T follicular helper cell (primary cell): ENCODE measurements around the gene UPK3A.
"Not testable (repeated sequence)": the region's sequence is repeated elsewhere in the genome, so short reads cannot be mapped to it uniquely, and the experiment has no call there.

Experiments
- DNase-seq: peaks from one replicate; pipeline ENCODE4 v3.0.0-alpha.2; 2020; ENCODE audit warnings: low read depth

Gene UPK3A

DNA sequence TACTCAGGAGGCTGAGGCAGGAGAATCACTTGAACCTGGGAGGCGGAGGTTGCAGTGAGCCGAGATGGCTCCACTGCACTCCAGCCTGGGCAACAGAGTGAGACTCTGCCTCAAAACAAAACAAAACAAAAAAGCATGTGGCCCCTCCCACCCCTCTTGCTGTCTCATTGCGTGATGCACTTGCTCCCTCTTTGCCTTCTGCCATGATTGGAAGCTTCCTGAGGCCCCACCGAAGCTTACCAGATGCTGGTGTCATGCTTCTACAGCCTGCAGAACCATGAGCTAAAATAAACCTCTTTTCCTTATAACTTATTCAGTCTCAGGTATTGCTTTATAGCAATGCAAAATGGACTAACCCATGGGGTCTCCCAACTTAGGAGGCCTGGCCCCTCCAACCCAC lies 26.8 kb upstream of the UPK3A start:
- not testable (repeated sequence) for DNase-seq

DNA sequence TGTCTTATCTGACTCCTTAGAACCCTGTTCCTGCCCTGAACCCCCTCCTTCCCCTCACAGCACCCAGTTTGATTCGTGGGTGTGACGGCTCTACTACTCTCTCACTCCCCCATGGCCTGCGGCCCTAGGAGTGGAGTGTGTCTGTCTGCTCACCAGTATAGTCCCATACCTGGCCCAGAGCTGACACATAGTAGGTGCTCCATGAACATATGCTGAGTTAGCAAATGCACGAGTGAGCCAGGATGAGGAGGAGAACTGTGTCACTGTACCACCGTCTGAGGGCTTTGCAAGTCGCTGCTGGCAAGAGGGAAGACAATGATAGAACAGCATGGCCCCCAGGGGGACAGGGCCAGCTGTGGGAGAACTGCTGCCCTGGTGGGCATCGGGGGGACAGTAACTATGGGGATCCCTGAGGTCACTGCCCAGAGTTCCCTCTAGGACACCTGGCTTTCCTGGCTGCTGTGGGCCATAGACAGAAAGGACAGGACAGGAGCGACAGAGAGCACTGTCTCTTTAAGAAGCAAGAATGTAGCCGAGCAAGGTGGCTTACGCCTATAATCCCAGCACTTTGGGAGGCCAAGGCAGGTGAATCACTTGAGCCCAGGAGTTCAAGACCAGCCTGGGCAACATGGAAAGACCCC lies 24.9 kb upstream of the UPK3A start:
- no peak for DNase-seq

- DNase-seq, result not testable (repeated sequence)
Measured at GRCh38 chr22:45260395-45260759, 24.4 kb upstream of the UPK3A start.

- DNase-seq, result no peak
Measured at GRCh38 chr22:45261407-45262088, 23.2 kb upstream of the UPK3A start.

DNA sequence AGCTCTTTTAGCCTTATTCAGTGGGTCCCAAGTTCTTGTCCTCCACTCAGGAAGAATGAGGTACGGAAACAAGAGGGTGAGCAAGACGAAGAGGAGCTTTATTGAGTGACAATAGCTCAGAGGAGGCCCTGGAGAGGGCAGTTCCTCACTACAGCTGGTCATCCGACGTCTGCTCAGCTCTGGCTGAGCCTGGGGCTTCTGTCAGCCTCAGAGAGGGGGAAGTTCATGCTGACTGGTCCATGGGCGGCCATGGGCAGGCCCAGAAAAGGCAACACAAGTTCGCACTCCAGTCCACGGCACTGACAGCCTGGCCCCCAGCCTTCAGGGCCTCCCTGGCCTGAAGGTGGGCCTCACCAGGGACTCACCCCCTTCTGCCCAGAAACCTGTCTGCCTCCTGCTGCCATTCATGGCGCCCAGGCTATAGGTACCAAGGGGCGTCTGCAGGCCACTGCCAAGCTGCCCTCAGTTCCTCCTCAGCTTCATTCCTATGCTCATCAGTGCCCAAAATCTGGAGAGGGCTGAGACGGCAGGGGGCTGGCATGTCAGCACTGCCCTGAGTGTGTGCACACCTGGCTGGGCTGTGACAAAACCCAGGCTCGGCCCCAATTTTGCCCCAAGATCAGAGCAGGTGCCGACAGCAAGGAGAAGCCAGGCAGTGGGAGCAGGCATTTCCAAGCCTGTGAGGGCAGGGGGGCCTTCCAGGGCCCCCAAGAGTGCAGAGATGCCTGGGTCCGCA lies 22.4 kb upstream of the UPK3A start:
- DNase-seq, result no peak

- no peak for DNase-seq
Measured at GRCh38 chr22:45262931-45263462, 21.8 kb upstream of the UPK3A start.

DNA sequence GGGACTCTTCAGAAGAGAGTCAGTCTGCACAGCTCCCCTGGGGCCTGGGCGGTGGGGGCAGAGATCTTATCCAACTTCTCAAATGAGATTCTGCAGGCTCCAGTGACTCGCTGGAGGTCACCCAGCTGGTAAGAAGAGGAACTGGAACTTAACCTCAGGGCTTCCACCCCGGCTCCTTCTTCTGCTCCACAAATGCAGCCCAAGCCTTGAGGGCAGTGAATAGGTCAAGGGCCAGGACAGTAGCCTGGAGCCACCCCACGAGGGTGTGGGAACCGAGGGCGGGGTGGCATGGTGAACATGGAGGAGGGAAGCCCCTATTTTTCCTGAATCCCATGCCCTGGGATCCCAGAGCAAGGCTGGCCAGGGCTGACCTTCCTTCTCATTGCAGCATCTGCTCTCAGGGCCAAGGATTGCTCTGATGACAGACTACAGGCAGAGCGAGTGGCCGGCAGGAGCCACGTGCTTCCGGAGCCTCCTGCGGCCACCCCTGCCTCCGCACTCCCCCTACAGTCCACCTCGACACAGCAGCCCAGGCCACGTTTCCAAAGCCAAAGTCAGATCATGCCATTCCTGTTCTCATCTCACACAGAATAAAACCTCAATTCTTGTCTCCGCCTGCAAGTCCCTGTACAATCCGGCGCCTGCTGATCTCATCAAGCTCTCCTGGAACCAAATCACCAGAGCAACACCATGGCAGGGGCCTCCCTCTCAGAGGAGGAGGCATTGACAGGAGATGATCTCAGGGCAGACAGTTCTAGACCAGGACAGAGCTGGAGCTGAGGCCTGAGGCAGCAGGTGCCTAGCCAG lies 21.1 kb upstream of the UPK3A start:
- no peak for DNase-seq

GRCh38 chr22:45265535-45265934 lies 19.2 kb upstream of the UPK3A start:
- DNase-seq, result no peak

DNA sequence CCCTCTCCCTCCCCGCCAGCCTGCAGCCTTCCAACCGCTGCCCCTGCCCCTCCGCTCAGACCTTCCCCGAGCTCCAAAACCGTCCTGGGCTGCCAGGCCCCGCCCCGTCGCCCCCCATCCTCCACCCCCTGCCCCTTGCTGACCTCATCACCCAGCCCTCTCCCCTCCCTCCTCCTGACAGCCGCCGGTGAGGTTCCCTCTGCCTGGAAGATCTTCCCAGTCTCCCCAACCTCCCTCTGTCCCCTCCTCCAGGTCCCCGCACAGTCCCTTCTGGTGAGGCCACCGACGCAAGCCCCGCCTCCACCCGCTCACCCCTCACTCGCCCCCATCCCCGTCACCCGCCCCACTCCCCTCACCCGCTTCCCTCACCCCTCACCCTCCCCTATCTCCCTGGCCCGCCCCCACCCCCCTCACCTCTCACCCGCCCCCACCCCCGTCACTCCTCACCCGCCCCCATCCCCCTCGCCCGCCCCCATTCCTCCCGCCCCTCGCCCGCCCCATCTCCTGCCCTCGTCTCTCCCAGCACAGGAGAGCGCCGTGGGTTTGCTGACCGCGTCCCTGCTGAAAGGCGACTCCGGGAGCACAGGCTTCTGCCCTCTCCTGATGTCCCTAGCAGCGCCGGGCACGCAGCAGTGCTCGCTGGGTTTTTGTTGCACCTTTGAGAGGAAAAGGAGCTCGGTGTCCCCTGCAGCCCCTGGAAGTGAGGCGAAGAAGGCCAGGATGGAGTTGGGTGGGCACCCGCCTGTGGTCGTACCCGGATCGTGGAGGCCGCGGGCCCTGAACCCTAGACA lies 16.4 kb upstream of the UPK3A start:
- DNase-seq, result peak; percentile 13

GRCh38 chr22:45268958-45269844 lies 15.5 kb upstream of the UPK3A start:
- peak; percentile 86 for DNase-seq

GRCh38 chr22:45270095-45271020 lies 14.4 kb upstream of the UPK3A start:
- no peak for DNase-seq

DNA sequence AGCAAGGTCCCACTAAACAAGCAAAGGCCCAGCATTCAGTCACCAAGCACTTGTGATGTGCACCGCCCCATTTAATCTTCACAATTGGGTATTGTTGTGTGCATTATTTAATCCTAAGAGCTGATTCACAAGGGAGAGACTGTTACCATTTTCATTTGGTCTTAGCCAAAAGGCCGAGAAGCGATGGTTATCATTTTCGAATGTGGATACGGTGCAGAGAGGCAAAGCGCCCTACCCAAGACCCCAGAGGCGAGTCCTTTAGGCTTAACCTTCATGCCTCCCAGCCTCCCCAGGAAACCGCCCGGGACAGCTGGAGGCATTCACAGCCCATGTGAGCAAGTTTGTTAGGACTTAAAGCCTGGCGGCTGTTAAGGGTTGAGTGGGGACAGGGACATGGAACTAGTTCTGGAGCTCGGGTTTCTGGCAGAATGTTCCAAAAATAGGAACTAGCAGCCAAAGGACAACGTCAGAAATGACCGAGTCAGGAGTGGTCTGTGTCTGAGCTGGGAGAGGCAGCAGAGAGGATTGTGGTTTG lies 13.0 kb upstream of the UPK3A start:
- DNase-seq, result no peak

GRCh38 chr22:45272498-45272897 lies 12.3 kb upstream of the UPK3A start:
- no peak for DNase-seq

DNA sequence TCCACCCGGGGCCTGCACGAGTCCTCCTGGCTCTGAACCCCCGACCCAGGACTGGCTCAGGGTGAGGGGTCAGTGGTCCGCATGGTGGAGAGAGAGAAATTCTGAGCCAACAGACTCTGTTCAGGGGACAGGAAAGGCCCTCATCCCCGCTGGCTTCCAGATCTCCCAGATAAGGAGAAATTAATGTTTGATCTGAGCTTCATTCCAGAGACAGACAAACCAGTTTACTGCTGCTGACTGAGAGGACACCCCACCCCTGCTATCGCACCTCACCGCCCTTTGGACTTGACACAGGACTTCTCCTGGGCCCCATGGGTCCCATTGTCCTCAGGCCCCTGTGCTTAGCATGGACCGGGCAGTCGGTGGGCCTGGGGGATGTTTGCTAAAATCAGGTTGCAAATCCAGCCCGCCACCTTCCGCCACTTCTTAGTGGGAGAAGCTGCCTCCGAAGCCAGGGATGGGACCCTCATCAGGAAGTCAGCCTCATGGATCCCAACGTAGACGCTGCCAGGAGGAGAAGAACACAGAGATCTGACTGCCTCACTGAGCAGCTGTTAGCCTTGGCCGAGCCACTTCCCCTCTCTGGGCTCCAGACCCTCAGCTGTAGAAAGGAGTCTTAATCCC lies 11.2 kb upstream of the UPK3A start:
- DNase-seq, result no peak

GRCh38 chr22:45276507-45277105 lies 8.1 kb upstream of the UPK3A start:
- no peak for DNase-seq

- DNase-seq, result not testable (repeated sequence)
Measured at GRCh38 chr22:45277720-45278119, 7.0 kb upstream of the UPK3A start.

DNA sequence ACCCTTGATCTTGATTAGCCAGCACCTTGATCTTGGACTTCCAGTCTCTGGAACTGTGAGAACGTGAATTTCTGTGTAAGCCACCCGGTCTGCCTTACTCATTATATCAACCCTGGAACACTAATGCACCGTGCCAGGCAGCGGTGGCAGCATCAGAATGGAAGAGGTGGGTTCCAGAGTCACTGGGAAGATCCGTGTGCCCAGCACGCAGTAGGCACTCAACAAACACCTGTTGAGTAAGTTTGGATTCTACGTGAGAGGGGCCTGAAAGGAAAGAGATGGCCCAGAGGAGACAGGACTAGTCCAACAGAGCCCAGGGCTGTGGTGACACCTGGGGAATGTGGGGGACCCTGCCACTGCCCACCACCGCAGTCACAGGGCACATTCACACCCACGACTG lies 6.6 kb upstream of the UPK3A start:
- DNase-seq, result no peak

DNA sequence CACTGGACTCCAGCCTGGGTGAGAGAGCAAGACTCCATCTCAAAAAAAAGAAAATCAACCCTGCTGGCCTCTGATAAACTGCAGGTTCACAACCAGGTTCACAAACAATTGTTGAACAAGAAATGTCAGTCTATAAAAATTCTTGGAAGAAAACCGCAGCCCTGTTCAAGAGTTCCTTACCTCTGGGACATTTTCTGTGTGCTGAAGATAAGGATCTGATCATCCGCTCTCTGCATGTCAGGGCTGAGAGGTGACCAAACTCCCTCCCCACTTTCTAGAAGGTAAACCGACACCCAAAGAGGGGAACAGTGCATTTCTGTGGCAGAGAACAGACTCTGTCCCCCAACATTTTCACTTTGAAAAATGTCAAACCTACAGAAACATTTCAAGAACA lies 4.2 kb upstream of the UPK3A start:
- no peak for DNase-seq
